MM.1S (cell line): ENCODE measurements around the gene NFKBIA.

ENCODE experiments used
- DNase-seq: peaks from one replicate; pipeline ENCODE4 v3.0.0-alpha.2; 2015
- H2AFZ ChIP-seq: fragments of 300-600 bp; sonication (generic); 2 replicates; pipeline ENCODE4 v1.6.0; 2016; ENCODE audit warnings: antibody characterized with exemption, low read length
- H3F3A ChIP-seq: fragments of 300-600 bp; sonication (generic); 2 replicates; pipeline ENCODE4 v1.6.1; 2016; ENCODE audit warnings: mild to moderate bottlenecking, antibody characterized with exemption, low read length, moderate library complexity, mixed read lengths; ENCODE audit not compliant: insufficient read depth
- H3K27ac ChIP-seq: fragments of 300-600 bp; sonication (generic); 2 replicates; pipeline ENCODE4 v1.5.1; 2016; ENCODE audit warnings: mild to moderate bottlenecking, low read length
- H3K27me3 ChIP-seq: fragments of 300-600 bp; sonication (generic); replicated peaks from 2 replicates; pipeline ENCODE4 v1.6.0; 2016; ENCODE audit warnings: low read length; ENCODE audit not compliant: insufficient read depth
- H3K36me3 ChIP-seq: fragments of 300-600 bp; sonication (generic); replicated peaks from 2 replicates; pipeline ENCODE4 v1.6.1; 2016; ENCODE audit warnings: mild to moderate bottlenecking, low read length, mixed read lengths; ENCODE audit not compliant: insufficient read depth
- H3K4me1 ChIP-seq: fragments of 300-600 bp; sonication (generic); 2 replicates; pipeline ENCODE4 v1.6.1; 2016; ENCODE audit warnings: low read length, mixed read lengths
- H3K4me2 ChIP-seq: fragments of 300-600 bp; sonication (generic); 2 replicates; pipeline ENCODE4 v1.6.0; 2016; ENCODE audit warnings: low read depth, low read length
- H3K4me3 ChIP-seq: fragments of 300-600 bp; sonication (generic); 2 replicates; pipeline ENCODE4 v1.5.1; 2016; ENCODE audit warnings: low read length, mixed read lengths
- H3K79me2 ChIP-seq: fragments of 300-600 bp; sonication (generic); 2 replicates; pipeline ENCODE4 v1.6.1; 2016; ENCODE audit warnings: mixed run types, low read length, mixed read lengths
- H3K9ac ChIP-seq: fragments of 300-600 bp; sonication (generic); 2 replicates; pipeline ENCODE4 v1.6.1; 2016; ENCODE audit warnings: low read length, mixed read lengths
- H3K9me2 ChIP-seq: fragments of 300-600 bp; sonication (generic); replicated peaks from 2 replicates; pipeline ENCODE4 v1.6.1; 2016; ENCODE audit warnings: mild to moderate bottlenecking, low read length, mixed read lengths; ENCODE audit not compliant: insufficient read depth
- H3K9me3 ChIP-seq: fragments of 300-600 bp; sonication (generic); replicated peaks from 2 replicates; pipeline ENCODE4 v1.6.1; 2016; ENCODE audit warnings: mild to moderate bottlenecking, low read length, mixed read lengths; ENCODE audit not compliant: insufficient read depth
- H4K20me1 ChIP-seq: fragments of 300-600 bp; sonication (generic); 2 replicates; pipeline ENCODE4 v1.6.1; 2016; ENCODE audit warnings: mild to moderate bottlenecking, low read length, moderate library complexity, mixed read lengths; ENCODE audit not compliant: insufficient read depth
- CTCF ChIP-seq: fragments of 300-600 bp; sonication (generic); IDR thresholded peaks from 2 replicates; pipeline ENCODE4 v1.5.1; 2016; ENCODE audit warnings: antibody characterized with exemption, low read length, mixed read lengths
- EZH2 ChIP-seq: fragments of 300-600 bp; sonication (generic); optimal IDR thresholded peaks from 2 replicates; pipeline ENCODE3; 2017; ENCODE audit warnings: low read depth, mild to moderate bottlenecking, antibody characterized with exemption, low read length, mixed read lengths
- EZH2phosphoT487 ChIP-seq: fragments of 300-600 bp; sonication (generic); IDR thresholded peaks from 2 replicates; pipeline ENCODE4 v1.6.1; 2018; ENCODE audit warnings: antibody characterized with exemption, low read length

NFKBIA gene

DNA sequence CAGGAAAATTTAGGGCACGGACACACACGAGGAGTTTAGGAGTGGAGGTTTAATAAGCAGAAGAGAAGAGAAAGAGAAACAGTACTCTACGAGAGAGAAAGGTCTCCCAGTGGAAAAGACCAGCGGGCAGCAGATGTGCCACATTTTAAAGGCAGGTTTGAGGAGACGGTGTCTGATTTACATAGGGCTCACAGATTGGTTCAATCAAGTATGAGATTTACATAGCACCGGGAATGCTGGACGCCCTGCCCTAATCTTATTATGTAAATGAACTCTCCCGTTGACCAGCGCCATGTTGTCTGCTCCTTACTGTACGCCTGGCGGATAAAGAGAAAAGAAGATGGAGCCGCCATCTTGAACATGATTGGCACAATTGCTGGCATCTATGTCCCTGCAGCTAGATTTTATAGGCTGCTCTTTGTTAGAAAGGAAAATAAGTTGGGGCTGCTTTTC is 17.9 kb downstream of the NFKBIA start:
- Histone ChIP-seq H3F3A (no peaks in the 10 kb centered on the region), H2AFZ (no peak overlapping the region), H3K4me3 (no peak overlapping the region), H3K79me2 (no peaks in the 10 kb centered on the region), H3K27me3 (no peaks in the 10 kb centered on the region), H3K4me1 (no peaks in the 10 kb centered on the region), H3K27ac (no peak overlapping the region), H3K9me3 (no peaks in the 10 kb centered on the region), H4K20me1 (no peaks in the 10 kb centered on the region), H3K9me2 (no peaks in the 10 kb centered on the region), H3K4me2 (no peak overlapping the region), H3K36me3 (no peaks in the 10 kb centered on the region), H3K9ac (no peak overlapping the region)
- DNase-seq, result no peak
- TF ChIP-seq EZH2phosphoT487 (no peak), EZH2 (no peak), CTCF (no peak)

DNA sequence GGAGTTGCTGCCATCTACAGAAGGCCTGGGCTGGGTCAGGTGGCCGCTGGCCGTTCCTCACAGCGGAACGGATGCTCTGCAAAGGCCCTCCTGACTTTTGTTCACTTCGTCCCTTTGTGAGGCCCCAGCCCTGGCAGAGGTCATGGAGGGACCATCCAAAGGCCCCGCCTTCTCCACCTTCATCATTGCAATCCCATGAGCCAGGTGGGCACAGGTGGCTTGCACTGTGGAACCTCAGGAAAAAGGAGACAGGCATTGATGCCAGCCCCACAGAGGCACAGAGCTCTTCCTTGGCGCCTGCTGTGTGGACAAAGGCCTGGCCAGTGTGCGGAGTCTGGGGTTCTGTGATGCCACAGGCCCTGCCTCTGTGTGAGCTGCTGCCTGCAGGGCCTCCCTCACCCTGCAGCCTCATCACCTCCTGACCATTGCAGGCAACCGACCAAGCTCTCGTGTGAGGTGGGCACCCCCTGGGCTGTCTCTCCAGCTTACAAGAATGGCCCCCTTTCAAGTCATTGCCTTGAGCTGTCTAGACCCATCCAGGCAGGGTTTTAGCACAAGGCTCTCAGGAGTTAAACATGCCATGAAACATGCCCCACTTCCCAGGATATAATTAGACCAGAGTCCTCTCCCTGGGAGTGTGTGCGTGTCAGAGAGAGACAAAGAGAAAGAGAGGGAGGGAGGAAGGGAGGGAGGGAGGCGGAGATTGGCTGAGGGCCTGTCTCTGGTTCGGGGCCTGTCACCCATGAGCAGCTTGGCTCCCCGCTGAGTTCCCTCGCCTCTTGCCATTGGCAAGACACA is 19.3 kb downstream of the NFKBIA start:
- Histone ChIP-seq H3K27ac (no peak overlapping the region), H3K36me3 (no peaks in the 10 kb centered on the region), H3K27me3 (no peaks in the 10 kb centered on the region), H3K79me2 (no peaks in the 10 kb centered on the region), H3K4me1 (no peaks in the 10 kb centered on the region), H2AFZ (no peak overlapping the region), H3K9me3 (no peaks in the 10 kb centered on the region), H3K4me3 (no peak overlapping the region), H3K4me2 (no peak overlapping the region), H3K9me2 (no peaks in the 10 kb centered on the region), H4K20me1 (no peaks in the 10 kb centered on the region), H3K9ac (no peak overlapping the region), H3F3A (no peaks in the 10 kb centered on the region)
- DNase-seq, result no peak
- no peak for TF ChIP-seq CTCF
- no peak for TF ChIP-seq EZH2
- TF ChIP-seq EZH2phosphoT487, result no peak

- H3F3A ChIP-seq, result no peaks in the 10 kb centered on the region
- no peaks in the 10 kb centered on the region for H3K4me1 ChIP-seq
- H3K9me2 ChIP-seq, result no peaks in the 10 kb centered on the region
- H3K27me3 ChIP-seq, result no peaks in the 10 kb centered on the region
- H3K4me2 ChIP-seq, result no peak overlapping the region
- no peaks in the 10 kb centered on the region for H3K9me3 ChIP-seq
- H3K36me3 ChIP-seq, result no peaks in the 10 kb centered on the region
- H3K4me3 ChIP-seq, result no peak overlapping the region
- TF ChIP-seq CTCF (no peak), EZH2phosphoT487 (no peak), EZH2 (no peak)
- no peaks in the 10 kb centered on the region for H4K20me1 ChIP-seq
- no peak overlapping the region for H3K9ac ChIP-seq
- H3K27ac ChIP-seq, result no peak overlapping the region
- H3K79me2 ChIP-seq, result no peaks in the 10 kb centered on the region
- DNase-seq, result no peak
- H2AFZ ChIP-seq, result no peak overlapping the region
Measured at GRCh38 chr14:35384455-35385041, 20.0 kb downstream of the NFKBIA start.
